Measurements from ENCODE around the gene EIF4G3.

GRCh38 chr1:20891091-20891490 lies 285.6 kb downstream of the EIF4G3 start:
- TF ChIP-seq, protein P1, sequence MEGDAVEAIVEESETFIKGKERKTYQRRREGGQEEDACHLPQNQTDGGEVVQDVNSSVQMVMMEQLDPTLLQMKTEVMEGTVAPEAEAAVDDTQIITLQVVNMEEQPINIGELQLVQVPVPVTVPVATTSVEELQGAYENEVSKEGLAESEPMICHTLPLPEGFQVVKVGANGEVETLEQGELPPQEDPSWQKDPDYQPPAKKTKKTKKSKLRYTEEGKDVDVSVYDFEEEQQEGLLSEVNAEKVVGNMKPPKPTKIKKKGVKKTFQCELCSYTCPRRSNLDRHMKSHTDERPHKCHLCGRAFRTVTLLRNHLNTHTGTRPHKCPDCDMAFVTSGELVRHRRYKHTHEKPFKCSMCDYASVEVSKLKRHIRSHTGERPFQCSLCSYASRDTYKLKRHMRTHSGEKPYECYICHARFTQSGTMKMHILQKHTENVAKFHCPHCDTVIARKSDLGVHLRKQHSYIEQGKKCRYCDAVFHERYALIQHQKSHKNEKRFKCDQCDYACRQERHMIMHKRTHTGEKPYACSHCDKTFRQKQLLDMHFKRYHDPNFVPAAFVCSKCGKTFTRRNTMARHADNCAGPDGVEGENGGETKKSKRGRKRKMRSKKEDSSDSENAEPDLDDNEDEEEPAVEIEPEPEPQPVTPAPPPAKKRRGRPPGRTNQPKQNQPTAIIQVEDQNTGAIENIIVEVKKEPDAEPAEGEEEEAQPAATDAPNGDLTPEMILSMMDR (IDR thresholded peaks at IDR 0.05): no peak
- TF ChIP-seq YY1 (IDR thresholded peaks at IDR 0.05; ENCODE audit: low read depth): no peak
- no peak for TF ChIP-seq EP300 (IDR thresholded peaks at IDR 0.05; ENCODE audit: borderline replicate concordance in 1 of 2, low read depth in 1 of 2, low read length in 1 of 2)
- no peak for TF ChIP-seq CHD2 (IDR thresholded peaks at IDR 0.05; ENCODE audit: low read length, partially characterized antibody)
- no peak for TF ChIP-seq RAD21 (IDR thresholded peaks at IDR 0.05; ENCODE audit: low read length)
- no peak for TF ChIP-seq REST (IDR thresholded peaks at IDR 0.05; ENCODE audit: low read depth, low read length)
- TF ChIP-seq TAF1 (IDR thresholded peaks at IDR 0.05; ENCODE audit: borderline replicate concordance, low read depth, low read length): no peak
- TF ChIP-seq EZH2phosphoT487 (IDR thresholded peaks at IDR 0.05; ENCODE audit: borderline replicate concordance, low read depth): no peak
- TF ChIP-seq SMC3 (IDR thresholded peaks at IDR 0.05; ENCODE audit: low read depth, low read length): no peak
- TF ChIP-seq FOXM1 (IDR thresholded peaks at IDR 0.05; ENCODE audit: low read depth): no peak
- TF ChIP-seq, protein P2, sequence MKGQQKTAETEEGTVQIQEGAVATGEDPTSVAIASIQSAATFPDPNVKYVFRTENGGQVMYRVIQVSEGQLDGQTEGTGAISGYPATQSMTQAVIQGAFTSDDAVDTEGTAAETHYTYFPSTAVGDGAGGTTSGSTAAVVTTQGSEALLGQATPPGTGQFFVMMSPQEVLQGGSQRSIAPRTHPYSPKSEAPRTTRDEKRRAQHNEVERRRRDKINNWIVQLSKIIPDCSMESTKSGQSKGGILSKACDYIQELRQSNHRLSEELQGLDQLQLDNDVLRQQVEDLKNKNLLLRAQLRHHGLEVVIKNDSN (IDR thresholded peaks at IDR 0.05; ENCODE audit: borderline replicate concordance, low read depth): no peak
- no peak for TF ChIP-seq RCOR1 (IDR thresholded peaks at IDR 0.05; ENCODE audit: low read length)
- TF ChIP-seq SIN3A (IDR thresholded peaks at IDR 0.05; ENCODE audit: borderline replicate concordance, low read depth, low read length): no peak
